Measurements from ENCODE around the gene TUBA3E.
"Not testable (repeated sequence)": the region's sequence is repeated elsewhere in the genome, so short reads cannot be mapped to it uniquely, and the experiment has no call there.

Gene TUBA3E

GRCh38 chr2:130143266-130144039 lies 54.8 kb downstream of the TUBA3E start:
- DNase-seq (ENCODE audit: low read depth in 2 of 2), result not testable (repeated sequence)

GRCh38 chr2:130142396-130143265 lies 55.6 kb downstream of the TUBA3E start:
- not testable (repeated sequence) for DNase-seq (ENCODE audit: low read depth in 2 of 2)

Measured in activated CD8-positive, alpha-beta memory T cell treated with anti-CD3 and anti-CD28 coated beads for 4 hours (primary cell).